Prostate gland (tissue), 2 donors: Measurements from ENCODE around the gene FARP2.

Experiments used
- POLR2A ChIP-seq: fragments of 450-650 bp; IDR thresholded peaks from one replicate; pipeline ENCODE4 v1.6.1; 2016; ENCODE audit warnings: antibody characterized with exemption, mild to moderate bottlenecking
- TF ChIP-seq, protein P1 (sequence below), 4 experiments: fragments of 200-600 bp in 2 of 4; fragments of 450-650 bp in 2 of 4; sonication (generic) in 2 of 4; IDR thresholded peaks; 1 replicate in 3 of 4; 2 replicates in 1 of 4; pipeline ENCODE4 v1.5.1; 2016 to 2019; ENCODE audit warnings: antibody characterized with exemption in 4 of 4, mild to moderate bottlenecking in 2 of 4, moderate library complexity in 2 of 4

DNA sequence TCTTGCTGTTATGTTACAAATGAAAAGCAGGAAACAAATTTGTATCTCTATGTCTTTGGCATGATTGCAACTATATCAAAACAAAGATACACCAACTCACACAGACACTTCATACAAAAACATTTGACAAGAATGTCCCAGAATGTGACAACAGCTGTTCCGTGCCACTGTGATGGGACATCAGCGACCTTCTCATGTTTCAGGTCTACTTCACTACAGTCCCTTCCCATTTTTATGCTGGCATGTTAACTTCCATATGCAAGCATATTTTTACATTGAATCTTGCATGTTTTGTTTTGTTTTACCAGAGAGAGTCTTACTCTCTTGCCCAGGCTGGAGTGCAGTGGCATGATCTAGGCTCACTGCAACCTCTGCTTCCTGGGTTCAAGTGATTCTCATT, 81.1 kb downstream of the FARP2 start:
- TF ChIP-seq, protein P1, sequence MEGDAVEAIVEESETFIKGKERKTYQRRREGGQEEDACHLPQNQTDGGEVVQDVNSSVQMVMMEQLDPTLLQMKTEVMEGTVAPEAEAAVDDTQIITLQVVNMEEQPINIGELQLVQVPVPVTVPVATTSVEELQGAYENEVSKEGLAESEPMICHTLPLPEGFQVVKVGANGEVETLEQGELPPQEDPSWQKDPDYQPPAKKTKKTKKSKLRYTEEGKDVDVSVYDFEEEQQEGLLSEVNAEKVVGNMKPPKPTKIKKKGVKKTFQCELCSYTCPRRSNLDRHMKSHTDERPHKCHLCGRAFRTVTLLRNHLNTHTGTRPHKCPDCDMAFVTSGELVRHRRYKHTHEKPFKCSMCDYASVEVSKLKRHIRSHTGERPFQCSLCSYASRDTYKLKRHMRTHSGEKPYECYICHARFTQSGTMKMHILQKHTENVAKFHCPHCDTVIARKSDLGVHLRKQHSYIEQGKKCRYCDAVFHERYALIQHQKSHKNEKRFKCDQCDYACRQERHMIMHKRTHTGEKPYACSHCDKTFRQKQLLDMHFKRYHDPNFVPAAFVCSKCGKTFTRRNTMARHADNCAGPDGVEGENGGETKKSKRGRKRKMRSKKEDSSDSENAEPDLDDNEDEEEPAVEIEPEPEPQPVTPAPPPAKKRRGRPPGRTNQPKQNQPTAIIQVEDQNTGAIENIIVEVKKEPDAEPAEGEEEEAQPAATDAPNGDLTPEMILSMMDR (IDR thresholded peaks at IDR 0.05), result no peak
- TF ChIP-seq POLR2A, result no peak
